HCT116 (cell line): Measurements from ENCODE around the gene ATP5F1E. TPM values are rescaled to one million over a fixed set of nuclear protein-coding genes. Genes with fewer than 3 reads are reported as not detected.

Experiments used
- ATAC-seq: fragments of 200-7000 bp; cut with Tn5 transposase; 2 replicates; pipeline ENCODE4 v1.9.1; 2020; ENCODE audit warnings: mild to moderate bottlenecking, moderate library complexity
- BruUV-seq: library from RNA; stranded (reverse); fragments of 400-500 nt; replicated peaks from 2 replicates; lab custom pipeline; 2021; lab: Mats Ljungman, UMichigan
- CTCF ChIA-PET: fragments of 300-600 bp; sonication (Branson Sonifier 250); formaldehyde crosslinking; loops from one replicate; lab custom pipeline; 2021; ENCODE audit warnings: antibody characterized with exemption; lab: Charles Lee
- POLR2A ChIA-PET: fragments of 300-600, 350-600 bp; sonication (Branson Sonifier 250); formaldehyde crosslinking; loops from one replicate; lab custom pipeline; 2021; ENCODE audit warnings: antibody characterized with exemption; lab: Charles Lee
- RAD21 ChIA-PET, 2 experiments: fragments of 300-600 bp; sonication (Branson Sonifier 250); formaldehyde crosslinking; loops; one replicate each; lab custom pipeline; 2023; ENCODE audit warnings: low total read pairs in 2 of 2; ENCODE audit not compliant: uncharacterized antibody in 2 of 2, unreplicated experiment in 2 of 2, low non-redundant PET in 1 of 2; lab: Charles Lee
- DNase-seq: peaks from one replicate; pipeline ENCODE4 v3.0.0-alpha.2; 2010; ENCODE audit warnings: low read depth, low spot score
- H2AFZ ChIP-seq: fragments of 200-600 bp; shearing (Covaris generic), sonication (generic); 2 replicates; pipeline ENCODE4 v1.6.1; 2017; ENCODE audit warnings: low read depth, mixed run types, mixed read lengths, antibody characterized with exemption, low read length; ENCODE audit not compliant: poor library complexity, severe bottlenecking
- H3K27ac ChIP-seq: 2 replicates; pipeline ENCODE4 v1.5.1; 2012; ENCODE audit warnings: low read depth, low read length
- H3K27me3 ChIP-seq: fragments of 200-600 bp; sonication (generic); 2 replicates; pipeline ENCODE4 v1.6.1; 2016; ENCODE audit warnings: mixed run types, low read length, mixed read lengths; ENCODE audit not compliant: insufficient read depth
- H3K36me3 ChIP-seq, 2 experiments: fragments of 200-500 bp in 1 of 2; fragments of 200-600 bp in 1 of 2; sonication (Bioruptor generic) in 1 of 2; sonication (generic) in 1 of 2; 2 replicates each; pipeline versions ENCODE4 v1.5.1 to v1.6.1; 2014 to 2016; ENCODE audit warnings: low read length in 2 of 2, inconsistent platforms in 1 of 2, mixed read lengths in 1 of 2, mixed run types in 1 of 2; ENCODE audit not compliant: insufficient read depth in 2 of 2, control insufficient read depth in 1 of 2
- H3K4me1 ChIP-seq, 2 experiments: fragments of 200-600 bp in 1 of 2; sonication (generic) in 1 of 2; 2 replicates each; pipeline versions ENCODE4 v1.5.1 to v1.6.1; 2012 to 2017; ENCODE audit warnings: low read length in 2 of 2, inconsistent platforms in 1 of 2, mild to moderate bottlenecking in 1 of 2, mixed read lengths in 1 of 2, mixed run types in 1 of 2, moderate library complexity in 1 of 2; ENCODE audit not compliant: insufficient read depth in 2 of 2, control insufficient read depth in 1 of 2
- H3K4me2 ChIP-seq: fragments of 200-600 bp; sonication (generic); 2 replicates; pipeline ENCODE4 v1.6.1; 2017; ENCODE audit warnings: mixed run types, low read length, mixed read lengths
- H3K4me3 ChIP-seq, 2 experiments: fragments of 200-600 bp in 1 of 2; sonication (generic) in 1 of 2; replicated peaks in 1 of 2; 2 replicates each; pipeline ENCODE4 v1.5.1; 2011 to 2016; ENCODE audit warnings: low read length in 2 of 2, control low read depth in 1 of 2, low read depth in 1 of 2, mild to moderate bottlenecking in 1 of 2, mixed read lengths in 1 of 2, mixed run types in 1 of 2
- H3K79me2 ChIP-seq: fragments of 200-600 bp; sonication (generic); 2 replicates; pipeline ENCODE4 v1.6.1; 2017; ENCODE audit warnings: mild to moderate bottlenecking, mixed run types, low read length, moderate library complexity, mixed read lengths; ENCODE audit not compliant: insufficient read depth
- H3K9ac ChIP-seq: fragments of 200-600 bp; sonication (generic); 2 replicates; pipeline ENCODE4 v1.6.1; 2016; ENCODE audit warnings: low read length, mixed read lengths
- H3K9me2 ChIP-seq: fragments of 200-600 bp; sonication (generic), shearing (Covaris generic); 2 replicates; pipeline ENCODE4 v1.6.1; 2017; ENCODE audit warnings: mixed run types, mild to moderate bottlenecking, moderate library complexity; ENCODE audit not compliant: insufficient read depth
- H3K9me3 ChIP-seq, 2 experiments: fragments of 200-500 bp in 1 of 2; fragments of 200-600 bp in 1 of 2; sonication (Bioruptor generic) in 1 of 2; sonication (generic) in 1 of 2; 2 replicates each; pipeline ENCODE4 v1.6.1; 2014 to 2017; ENCODE audit warnings: low read length in 2 of 2, mixed read lengths in 2 of 2, inconsistent platforms in 1 of 2, low read depth in 1 of 2, mild to moderate bottlenecking in 1 of 2, mixed run types in 1 of 2, moderate library complexity in 1 of 2; ENCODE audit not compliant: control insufficient read depth in 1 of 2, insufficient read depth in 1 of 2
- H4K20me1 ChIP-seq: fragments of 200-600 bp; sonication (generic), shearing (Covaris generic); 2 replicates; pipeline ENCODE4 v1.6.1; 2017; ENCODE audit warnings: mixed run types, mild to moderate bottlenecking, moderate library complexity; ENCODE audit not compliant: insufficient read depth
- CTCF ChIP-seq, 3 experiments: fragments of 200-600 bp in 1 of 3; sonication (generic) in 1 of 3; IDR thresholded peaks in 2 of 3; conservative IDR thresholded peaks in 1 of 3; 2 replicates each; pipeline ENCODE4 v1.5.1; 2012 to 2017; ENCODE audit warnings: low read depth in 2 of 3, low read length in 2 of 3, antibody characterized with exemption in 1 of 3, borderline replicate concordance in 1 of 3, control low read depth in 1 of 3, mild to moderate bottlenecking in 1 of 3, mixed read lengths in 1 of 3, mixed run types in 1 of 3, moderate library complexity in 1 of 3; ENCODE audit not compliant: insufficient read depth in 1 of 3
- POLR2A ChIP-seq: IDR thresholded peaks from 2 replicates; pipeline ENCODE4 v1.7.0; 2011; ENCODE audit warnings: borderline replicate concordance; ENCODE audit not compliant: insufficient read depth, insufficient read length; ENCODE audit errors: extremely low read depth
- TCF7L2 ChIP-seq: IDR thresholded peaks from 2 replicates; pipeline ENCODE4 v1.7.0; 2011; ENCODE audit warnings: borderline replicate concordance, inconsistent platforms; ENCODE audit not compliant: insufficient read depth, insufficient read length; ENCODE audit errors: extremely low read depth
- ZBTB33 ChIP-seq: IDR thresholded peaks from 2 replicates; pipeline ENCODE4 v1.6.1; 2011; ENCODE audit warnings: mild to moderate bottlenecking, low read length, moderate library complexity; ENCODE audit not compliant: insufficient replicate concordance; ENCODE audit errors: extremely low read depth
- intact Hi-C: fragments of 100-400 bp; cut with micrococcal nuclease; formaldehyde crosslinking; loops from 2 replicates; pipeline ENCODE4 v1.10.0; 2022
- total RNA-seq: library from RNA; stranded (reverse); gene quantifications from one replicate; pipeline ENCODE4 v1.2.1, GENCODE V29; 2021; ENCODE audit not compliant: unreplicated experiment

The ATP5F1E gene
- total RNA-seq, 1 experiment from 2014 or later = 72.8 TPM

- H3K4me1 ChIP-seq = peaks cover 12 to 40% of the 10 kb centered on the region in 2 experiments
- ChIA-PET CTCF (no interaction called here), POLR2A (interaction anchor here (1.4 kb wide), 1 partner anchor 118 kb away, joined by 3 read pairs; no protein-coding TSS in a partner anchor), RAD21 (no interaction called here)
- peaks cover 24% of the 10 kb centered on the region; the same call in 1 of the 2 replicates for H3K79me2 ChIP-seq
- DNase-seq (no peak), ATAC-seq (no peak)
- no peak overlapping the region for H3K9ac ChIP-seq
- H4K20me1 ChIP-seq = no peaks in the 10 kb centered on the region
- no peaks in the 10 kb centered on the region for H3K9me2 ChIP-seq
- no peaks in the 10 kb centered on the region for H3K27me3 ChIP-seq
- no TSS peak for BruUV-seq
- H2AFZ ChIP-seq = no peak overlapping the region
- no peak for TF ChIP-seq CTCF (IDR thresholded peaks at IDR 0.05 in 2 of 3, conservative IDR thresholded peaks at IDR 0.05 in 1 of 3; ENCODE audit: borderline replicate concordance in 1 of 3, insufficient read depth in 1 of 3, low read depth in 2 of 3, low read length in 2 of 3)
- TF ChIP-seq TCF7L2 = no peak
- no peak for TF ChIP-seq POLR2A
- TF ChIP-seq ZBTB33 = no peak
- no peak overlapping the region for H3K27ac ChIP-seq
- intact Hi-C loops = no loop called here
- no peak overlapping the region for H3K4me2 ChIP-seq
- no peaks in the 10 kb centered on the region for H3K9me3 ChIP-seq
- H3K4me3 ChIP-seq = no peak overlapping the region
- H3K36me3 ChIP-seq = no peaks in the 10 kb centered on the region
Measured at GRCh38 chr20:59008715-59009336, 23.3 kb downstream of the ATP5F1E start.
